GM21381 (cell line): ENCODE measurements around the gene AFTPH.
A peak's percentile ranks its signal among the peaks of the same experiment; 100 is the strongest.

Source experiments
- ATAC-seq: cut with Tn5 transposase; IDR thresholded peaks from one replicate; pipeline ENCODE4 v1.9.1; 2021; ENCODE audit warnings: mild to moderate bottlenecking, moderate library complexity; ENCODE audit not compliant: unreplicated experiment

Gene AFTPH

GRCh38 chr2:64540615-64541014 is 16.5 kb downstream of the AFTPH start:
- no peak for ATAC-seq

- ATAC-seq: no peak
Measured at GRCh38 chr2:64541547-64541946, 17.4 kb downstream of the AFTPH start.

GRCh38 chr2:64542071-64543007 is 18.2 kb downstream of the AFTPH start:
- ATAC-seq: no peak

GRCh38 chr2:64543008-64543697 is 19.0 kb downstream of the AFTPH start:
- no peak for ATAC-seq

GRCh38 chr2:64548761-64549160 is 24.6 kb downstream of the AFTPH start:
- ATAC-seq: no peak

GRCh38 chr2:64550042-64550441 is 25.9 kb downstream of the AFTPH start:
- no peak for ATAC-seq

GRCh38 chr2:64551851-64552250 is 27.7 kb downstream of the AFTPH start:
- ATAC-seq: no peak

GRCh38 chr2:64554117-64554516 is 30.0 kb downstream of the AFTPH start:
- ATAC-seq: no peak

- ATAC-seq: no peak
Measured at GRCh38 chr2:64558445-64559081, 34.4 kb downstream of the AFTPH start.

GRCh38 chr2:64562148-64562784 is 38.1 kb downstream of the AFTPH start:
- ATAC-seq: peak; percentile 47

- no peak for ATAC-seq
Measured at GRCh38 chr2:64563436-64563938, 39.4 kb downstream of the AFTPH start.

GRCh38 chr2:64565949-64566710 is 42.0 kb downstream of the AFTPH start:
- ATAC-seq: no peak

- ATAC-seq: no peak
Measured at GRCh38 chr2:64567473-64567872, 43.3 kb downstream of the AFTPH start.

GRCh38 chr2:64568836-64569235 is 44.7 kb downstream of the AFTPH start:
- ATAC-seq: no peak

GRCh38 chr2:64574871-64575270 is 50.7 kb downstream of the AFTPH start:
- no peak for ATAC-seq

GRCh38 chr2:64581018-64581417 is 56.9 kb downstream of the AFTPH start:
- ATAC-seq: no peak

- no peak for ATAC-seq
Measured at GRCh38 chr2:64581777-64582539, 57.8 kb downstream of the AFTPH start.

- ATAC-seq: peak; percentile 85
Measured at GRCh38 chr2:64582774-64583340, 58.7 kb downstream of the AFTPH start.

- ATAC-seq: no peak
Measured at GRCh38 chr2:64586054-64586453, 61.9 kb downstream of the AFTPH start.
